ENCODE data around the gene KMO.

GRCh38 chr1:241531195-241532161 is 700 bp upstream of the KMO start:
- TF ChIP-seq, protein P1, sequence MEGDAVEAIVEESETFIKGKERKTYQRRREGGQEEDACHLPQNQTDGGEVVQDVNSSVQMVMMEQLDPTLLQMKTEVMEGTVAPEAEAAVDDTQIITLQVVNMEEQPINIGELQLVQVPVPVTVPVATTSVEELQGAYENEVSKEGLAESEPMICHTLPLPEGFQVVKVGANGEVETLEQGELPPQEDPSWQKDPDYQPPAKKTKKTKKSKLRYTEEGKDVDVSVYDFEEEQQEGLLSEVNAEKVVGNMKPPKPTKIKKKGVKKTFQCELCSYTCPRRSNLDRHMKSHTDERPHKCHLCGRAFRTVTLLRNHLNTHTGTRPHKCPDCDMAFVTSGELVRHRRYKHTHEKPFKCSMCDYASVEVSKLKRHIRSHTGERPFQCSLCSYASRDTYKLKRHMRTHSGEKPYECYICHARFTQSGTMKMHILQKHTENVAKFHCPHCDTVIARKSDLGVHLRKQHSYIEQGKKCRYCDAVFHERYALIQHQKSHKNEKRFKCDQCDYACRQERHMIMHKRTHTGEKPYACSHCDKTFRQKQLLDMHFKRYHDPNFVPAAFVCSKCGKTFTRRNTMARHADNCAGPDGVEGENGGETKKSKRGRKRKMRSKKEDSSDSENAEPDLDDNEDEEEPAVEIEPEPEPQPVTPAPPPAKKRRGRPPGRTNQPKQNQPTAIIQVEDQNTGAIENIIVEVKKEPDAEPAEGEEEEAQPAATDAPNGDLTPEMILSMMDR (IDR thresholded peaks at IDR 0.05; ENCODE audit: insufficient read depth, low read length, poor library complexity, severe bottlenecking) = peak; percentile 37
- no peak for TF ChIP-seq EZH2phosphoT487 (conservative IDR thresholded peaks at IDR 0.05; ENCODE audit: low read length)

All from SU-DHL-6 (cell line).